Trophoblast cell (in vitro differentiated cells and primary cell): ENCODE results near the gene YES1.

ENCODE experiments used
- DNase-seq, 2 donors: peaks; one replicate each; pipeline ENCODE4 v3.0.0-alpha.2; 2016
- H2AFZ ChIP-seq: 2 replicates; pipeline ENCODE4 v1.6.1; 2013; ENCODE audit warnings: low read length, moderate library complexity, mild to moderate bottlenecking; ENCODE audit not compliant: insufficient read depth, poor library complexity
- H2AK5ac ChIP-seq: 2 replicates; pipeline ENCODE4 v1.6.1; 2013; ENCODE audit warnings: mild to moderate bottlenecking, low read length
- H2BK120ac ChIP-seq: 2 replicates; pipeline ENCODE4 v1.6.1; 2013; ENCODE audit warnings: low read length, mild to moderate bottlenecking, moderate library complexity; ENCODE audit not compliant: insufficient read depth, poor library complexity
- H2BK12ac ChIP-seq: 2 replicates; pipeline ENCODE4 v1.6.1; 2013; ENCODE audit warnings: mild to moderate bottlenecking, low read length, moderate library complexity
- H2BK5ac ChIP-seq: 2 replicates; pipeline ENCODE4 v1.6.1; 2013; ENCODE audit warnings: low read length, low read depth, moderate library complexity, mild to moderate bottlenecking; ENCODE audit not compliant: poor library complexity
- H3K14ac ChIP-seq: 2 replicates; pipeline ENCODE4 v1.6.1; 2013; ENCODE audit warnings: mild to moderate bottlenecking, low read length
- H3K18ac ChIP-seq: 2 replicates; pipeline ENCODE4 v1.6.1; 2013; ENCODE audit warnings: mild to moderate bottlenecking, low read length
- H3K23ac ChIP-seq: 2 replicates; pipeline ENCODE4 v1.6.1; 2013; ENCODE audit warnings: low read length
- H3K27ac ChIP-seq: 2 replicates; pipeline ENCODE4 v1.5.1; 2013; ENCODE audit warnings: low read depth, mild to moderate bottlenecking, inconsistent platforms, low read length, moderate library complexity
- H3K27me3 ChIP-seq: 2 replicates; pipeline ENCODE4 v1.6.1; 2013; ENCODE audit warnings: inconsistent platforms, mild to moderate bottlenecking, low read length, moderate library complexity; ENCODE audit not compliant: insufficient read depth
- H3K36me3 ChIP-seq, 2 experiments: 1 replicate in 1 of 2; 2 replicates in 1 of 2; pipeline ENCODE4 v1.6.1; 2013; ENCODE audit warnings: low read length in 2 of 2, mild to moderate bottlenecking in 2 of 2, moderate library complexity in 1 of 2; ENCODE audit not compliant: insufficient read depth in 2 of 2, control insufficient read depth in 1 of 2
- H3K4ac ChIP-seq: 2 replicates; pipeline ENCODE4 v1.6.1; 2013; ENCODE audit warnings: low read depth, mild to moderate bottlenecking, low read length, moderate library complexity
- H3K4me1 ChIP-seq, 2 experiments: 1 replicate in 1 of 2; 2 replicates in 1 of 2; pipeline ENCODE4 v1.6.1; 2013; ENCODE audit warnings: low read length in 2 of 2, mild to moderate bottlenecking in 2 of 2, moderate library complexity in 1 of 2; ENCODE audit not compliant: insufficient read depth in 2 of 2, control insufficient read depth in 1 of 2
- H3K4me2 ChIP-seq: 2 replicates; pipeline ENCODE4 v1.6.1; 2013; ENCODE audit warnings: inconsistent platforms, mild to moderate bottlenecking, low read length, moderate library complexity
- H3K4me3 ChIP-seq: 2 replicates; pipeline ENCODE4 v1.5.1; 2013; ENCODE audit warnings: mild to moderate bottlenecking, low read depth, low read length, inconsistent platforms
- H3K79me1 ChIP-seq: one replicate; pipeline ENCODE4 v1.6.1; 2013; ENCODE audit warnings: low read length
- H3K79me2 ChIP-seq: 2 replicates; pipeline ENCODE4 v1.6.1; 2013; ENCODE audit warnings: low read length, mild to moderate bottlenecking; ENCODE audit not compliant: control insufficient read depth, insufficient read depth, poor library complexity
- H3K9ac ChIP-seq: 2 replicates; pipeline ENCODE4 v1.6.1; 2013; ENCODE audit warnings: mild to moderate bottlenecking, low read length
- H3K9me3 ChIP-seq: 2 replicates; pipeline ENCODE4 v1.6.1; 2013; ENCODE audit warnings: low read depth, mild to moderate bottlenecking, control low read depth, inconsistent platforms, low read length; ENCODE audit not compliant: insufficient read depth
- H4K12ac ChIP-seq: 2 replicates; pipeline ENCODE4 v1.6.1; 2013; ENCODE audit warnings: low read depth, mild to moderate bottlenecking, low read length, moderate library complexity
- H4K8ac ChIP-seq: 2 replicates; pipeline ENCODE4 v1.6.1; 2013; ENCODE audit warnings: low read depth, mild to moderate bottlenecking, low read length, moderate library complexity
- H4K91ac ChIP-seq: one replicate; pipeline ENCODE4 v1.6.1; 2013; ENCODE audit warnings: low read depth, mild to moderate bottlenecking, low read length, moderate library complexity
- WGBS: extraction: QIAGEN DNeasy Blood & Tissue Kit; methylation state at CpG from one replicate; pipeline ENCODE4 v1.1.7; 2013; ENCODE audit warnings: missing lambda C conversion rate; ENCODE audit not compliant: insufficient read length, insufficient coverage; ENCODE audit errors: extremely low coverage; 5-methylcytosine and 5-hydroxymethylcytosine counted together

The YES1 gene

DNA sequence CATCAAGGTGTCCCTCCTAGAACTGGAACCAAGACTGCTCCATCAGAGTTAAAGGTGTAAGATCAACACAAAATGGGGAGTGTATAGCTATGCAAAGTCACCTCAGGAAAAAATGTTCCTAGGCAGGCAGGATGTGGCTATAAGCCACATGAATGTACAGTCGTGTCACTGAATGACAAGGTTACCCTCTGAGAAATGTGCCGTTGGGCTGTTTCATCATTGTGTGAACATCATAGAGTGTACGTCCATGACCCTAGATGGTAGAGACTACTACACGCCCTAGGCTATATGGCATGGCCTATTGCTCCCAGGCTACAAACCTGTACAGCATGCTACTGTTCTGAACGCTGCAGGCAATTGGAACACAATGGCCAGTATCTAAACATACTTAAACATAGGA lies 130.1 kb downstream of the YES1 start:
- no CpG with 5 or more reads among the region's 5 CpGs for WGBS
- Histone ChIP-seq H3K79me2 (no peaks in the 10 kb centered on the region), H3K18ac (no peak overlapping the region), H2BK5ac (no peak overlapping the region), H3K36me3 (peaks cover 10 to 16% of the 10 kb centered on the region in 2 experiments), H2AK5ac (no peak overlapping the region), H3K14ac (no peak overlapping the region), H3K4me3 (no peak overlapping the region), H4K91ac (no peak overlapping the region), H2BK120ac (no peak overlapping the region), H3K27ac (no peak overlapping the region), H2AFZ (no peak overlapping the region), H3K9me3 (no peaks in the 10 kb centered on the region), H3K23ac (no peak overlapping the region), H3K79me1 (no peaks in the 10 kb centered on the region), H4K12ac (no peak overlapping the region), H4K8ac (no peak overlapping the region), H2BK12ac (no peak overlapping the region), H3K4me2 (no peak overlapping the region), H3K4me1 (no peaks in the 10 kb centered on the region), H3K9ac (peak overlapping the region; percentile 57), H3K27me3 (no peaks in the 10 kb centered on the region), H3K4ac (no peak overlapping the region)
- peak; percentile 59 to 60 for DNase-seq

DNA sequence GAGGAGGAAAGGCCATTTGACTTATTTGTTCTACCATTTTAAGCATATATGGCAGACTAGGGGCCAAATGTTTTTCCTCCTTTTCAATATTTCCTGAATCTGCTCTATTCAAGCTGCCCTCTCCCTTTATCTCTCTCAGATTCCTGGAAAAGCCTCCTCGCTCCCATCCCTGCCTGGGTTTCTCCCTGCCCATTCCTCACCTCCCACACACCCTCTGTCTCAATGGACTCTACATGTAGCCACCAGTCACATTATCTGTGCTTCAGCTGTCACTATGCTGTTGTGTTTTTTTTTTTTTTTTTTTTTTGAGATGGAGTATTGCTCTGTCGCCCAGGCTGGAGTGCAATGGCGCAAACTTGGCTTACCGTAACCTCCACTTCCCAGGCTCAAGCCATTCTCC lies 131.7 kb downstream of the YES1 start:
- H4K12ac ChIP-seq: no peak overlapping the region
- no peak overlapping the region for H3K23ac ChIP-seq
- H3K4me2 ChIP-seq: no peak overlapping the region
- no peak overlapping the region for H3K4ac ChIP-seq
- no peak overlapping the region for H2BK12ac ChIP-seq
- no peak overlapping the region for H4K8ac ChIP-seq
- no peak overlapping the region for H3K4me3 ChIP-seq
- no peak overlapping the region for H2AFZ ChIP-seq
- no peak for DNase-seq
- no peaks in the 10 kb centered on the region for H3K79me2 ChIP-seq
- WGBS: no CpG with 5 or more reads among the region's 4 CpGs
- H3K9ac ChIP-seq: no peak overlapping the region
- H4K91ac ChIP-seq: no peak overlapping the region
- H3K9me3 ChIP-seq: no peaks in the 10 kb centered on the region
- no peak overlapping the region for H2AK5ac ChIP-seq
- H3K79me1 ChIP-seq: no peaks in the 10 kb centered on the region
- no peak overlapping the region for H3K14ac ChIP-seq
- no peak overlapping the region for H3K18ac ChIP-seq
- H2BK120ac ChIP-seq: no peak overlapping the region
- H3K27ac ChIP-seq: no peak overlapping the region
- no peaks in the 10 kb centered on the region for H3K4me1 ChIP-seq
- H2BK5ac ChIP-seq: no peak overlapping the region
- no peaks in the 10 kb centered on the region for H3K27me3 ChIP-seq
- peaks cover 12 to 19% of the 10 kb centered on the region in 2 experiments for H3K36me3 ChIP-seq

DNA sequence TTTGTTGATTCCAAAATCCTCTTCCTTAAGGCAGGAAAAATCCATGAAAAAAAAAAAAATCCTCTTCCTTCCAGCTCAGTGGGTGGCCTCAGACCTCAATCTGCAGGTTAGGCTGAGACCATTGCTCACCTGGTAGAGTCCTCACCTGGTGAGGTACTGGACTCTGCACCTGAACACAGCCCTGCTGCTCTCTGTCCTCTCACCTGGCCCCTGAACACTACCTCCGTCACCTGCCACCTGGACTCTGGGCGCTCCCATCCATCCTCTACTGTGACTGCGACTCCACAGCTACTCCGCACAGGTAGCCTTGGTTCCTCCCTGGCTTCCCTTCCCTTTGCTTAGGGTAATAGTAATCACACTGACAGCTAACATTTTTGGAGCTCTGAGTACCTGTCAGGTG lies 132.5 kb downstream of the YES1 start:
- Histone ChIP-seq H2BK120ac (no peak overlapping the region), H2BK5ac (no peak overlapping the region), H3K4me2 (no peak overlapping the region), H3K27me3 (no peaks in the 10 kb centered on the region), H3K4ac (no peak overlapping the region), H3K14ac (no peak overlapping the region), H3K4me1 (no peaks in the 10 kb centered on the region), H3K4me3 (no peak overlapping the region), H2AFZ (no peak overlapping the region), H4K8ac (no peak overlapping the region), H3K9ac (no peak overlapping the region), H4K12ac (no peak overlapping the region), H3K9me3 (no peaks in the 10 kb centered on the region), H3K23ac (no peak overlapping the region), H3K79me1 (no peaks in the 10 kb centered on the region), H4K91ac (no peak overlapping the region), H3K18ac (no peak overlapping the region), H2AK5ac (no peak overlapping the region), H3K36me3 (peaks cover 16 to 25% of the 10 kb centered on the region in 2 experiments), H2BK12ac (no peak overlapping the region), H3K79me2 (no peaks in the 10 kb centered on the region), H3K27ac (no peak overlapping the region)
- WGBS: no CpG with 5 or more reads among the region's 4 CpGs
- no peak for DNase-seq

DNA sequence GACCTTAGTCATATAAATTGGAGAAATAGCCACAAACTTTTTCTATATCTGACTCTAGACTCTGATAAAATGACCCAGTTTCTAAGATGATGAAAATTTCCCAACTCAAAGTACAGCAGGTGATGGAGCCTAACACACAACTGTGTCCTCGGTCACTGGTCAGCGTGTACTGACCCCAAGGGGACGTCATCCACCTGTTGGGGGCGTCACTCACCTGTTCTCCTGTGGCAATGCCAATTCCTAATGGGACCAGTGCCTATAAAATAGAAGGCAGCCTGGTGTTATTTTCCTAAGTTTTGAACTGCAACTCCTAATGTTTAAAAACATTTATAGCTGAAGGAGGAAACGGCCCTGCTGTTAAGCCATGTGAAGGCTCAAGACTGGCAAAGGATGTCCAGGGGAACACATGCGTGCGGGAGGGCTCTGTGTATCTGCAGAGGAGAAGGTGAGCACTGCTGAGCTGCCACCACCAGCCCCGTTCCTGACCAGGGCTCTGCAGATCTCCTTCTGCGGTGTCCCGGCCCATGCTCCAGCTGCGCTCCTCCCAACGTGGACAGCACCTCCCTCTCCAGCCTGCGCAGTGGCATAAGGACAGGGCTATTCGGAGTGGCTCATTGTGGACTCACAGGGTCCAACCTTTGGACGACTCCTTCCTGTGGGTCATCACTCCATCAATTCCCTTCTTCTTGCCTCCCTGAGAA lies 133.4 kb downstream of the YES1 start:
- no peak overlapping the region for H3K14ac ChIP-seq
- H2BK120ac ChIP-seq: no peak overlapping the region
- H2AK5ac ChIP-seq: no peak overlapping the region
- no peak overlapping the region for H2BK12ac ChIP-seq
- no peak overlapping the region for H4K12ac ChIP-seq
- H3K23ac ChIP-seq: no peak overlapping the region
- no peak overlapping the region for H4K8ac ChIP-seq
- H2AFZ ChIP-seq: no peak overlapping the region
- H3K4me3 ChIP-seq: no peak overlapping the region
- no peak overlapping the region for H3K4ac ChIP-seq
- WGBS: no CpG with 5 or more reads among the region's 15 CpGs
- no peak overlapping the region for H3K18ac ChIP-seq
- no peak overlapping the region for H3K4me2 ChIP-seq
- no peaks in the 10 kb centered on the region for H3K9me3 ChIP-seq
- H3K79me1 ChIP-seq: no peaks in the 10 kb centered on the region
- no peaks in the 10 kb centered on the region for H3K79me2 ChIP-seq
- no peaks in the 10 kb centered on the region for H3K27me3 ChIP-seq
- no peak for DNase-seq
- H2BK5ac ChIP-seq: no peak overlapping the region
- H3K4me1 ChIP-seq: no peaks in the 10 kb centered on the region
- H3K9ac ChIP-seq: no peak overlapping the region
- no peak overlapping the region for H4K91ac ChIP-seq
- no peak overlapping the region for H3K27ac ChIP-seq
- peaks cover 16 to 25% of the 10 kb centered on the region in 2 experiments for H3K36me3 ChIP-seq
